ENCODE data around the gene ITGA7.
A peak's percentile ranks its signal among the peaks of the same experiment; 100 is the strongest.

ITGA7 gene

DNA sequence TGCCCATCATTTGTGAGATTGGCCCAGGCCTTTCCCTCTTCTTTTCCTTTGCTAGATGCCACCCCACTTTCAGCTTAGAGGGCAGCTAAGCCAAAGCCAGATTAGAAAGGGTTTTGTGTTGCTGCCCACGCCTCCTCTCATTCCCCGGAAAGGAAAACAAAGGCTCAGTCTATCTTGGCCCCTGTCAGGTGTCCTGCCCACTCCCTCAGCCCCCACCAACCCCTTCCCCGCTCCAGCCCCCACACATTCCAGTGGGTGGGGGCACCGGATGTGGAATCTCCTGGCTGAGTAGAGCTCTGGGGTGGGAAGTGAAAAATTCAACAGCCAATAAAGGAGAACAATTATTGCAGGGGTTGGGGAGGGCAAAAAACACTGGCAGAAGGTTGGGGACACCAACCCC is 10.3 kb upstream of the ITGA7 start:
- DNase-seq, result no peak

DNA sequence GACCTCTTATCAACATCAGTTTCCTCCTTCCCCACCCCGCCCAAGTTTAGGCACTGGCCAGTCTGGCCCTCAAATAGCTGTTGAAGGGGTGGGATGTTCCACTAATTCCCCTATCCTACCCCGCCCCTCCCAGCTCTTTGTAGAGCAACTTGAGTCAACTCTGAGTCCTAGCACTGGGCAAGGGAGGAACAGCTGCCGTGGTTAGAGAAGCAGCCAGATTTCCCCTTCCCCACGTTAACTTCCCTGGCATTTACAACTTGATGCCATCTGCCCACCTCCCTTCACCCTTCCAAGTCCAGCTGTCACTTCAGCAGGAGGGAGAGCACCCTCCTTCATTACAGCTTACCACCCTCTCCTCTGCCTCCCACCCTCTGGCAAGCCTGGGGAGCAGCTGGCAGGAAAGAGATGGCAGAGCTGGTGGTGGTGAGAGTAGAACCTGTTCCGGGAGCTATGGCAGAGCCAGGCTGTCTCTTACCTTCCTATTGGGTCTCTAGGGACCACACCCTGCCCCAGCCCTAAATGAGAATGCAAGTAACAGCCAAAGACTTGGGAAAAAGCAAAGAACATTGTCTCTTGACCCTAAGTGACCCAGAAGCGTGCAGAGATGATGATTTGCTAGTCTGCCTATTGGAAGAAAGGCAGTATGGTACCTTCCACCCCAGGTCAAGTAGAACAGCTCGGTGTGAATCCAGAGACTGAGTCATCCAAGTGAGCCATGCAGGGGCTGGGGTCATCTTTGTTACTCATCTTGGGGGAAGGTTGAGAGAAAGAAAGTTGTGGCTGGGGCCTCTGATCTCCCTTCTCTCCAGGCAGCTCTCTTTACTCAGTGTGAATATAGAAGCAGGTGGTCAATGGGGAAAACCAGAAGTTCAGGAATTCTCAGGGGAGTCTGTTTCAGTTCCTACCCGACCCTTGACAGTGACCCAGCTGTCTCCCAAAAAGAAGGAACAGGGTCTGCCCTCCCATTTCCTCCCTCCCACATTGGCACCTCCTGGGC is 9.6 kb upstream of the ITGA7 start:
- DNase-seq, result peak; percentile 97

DNA sequence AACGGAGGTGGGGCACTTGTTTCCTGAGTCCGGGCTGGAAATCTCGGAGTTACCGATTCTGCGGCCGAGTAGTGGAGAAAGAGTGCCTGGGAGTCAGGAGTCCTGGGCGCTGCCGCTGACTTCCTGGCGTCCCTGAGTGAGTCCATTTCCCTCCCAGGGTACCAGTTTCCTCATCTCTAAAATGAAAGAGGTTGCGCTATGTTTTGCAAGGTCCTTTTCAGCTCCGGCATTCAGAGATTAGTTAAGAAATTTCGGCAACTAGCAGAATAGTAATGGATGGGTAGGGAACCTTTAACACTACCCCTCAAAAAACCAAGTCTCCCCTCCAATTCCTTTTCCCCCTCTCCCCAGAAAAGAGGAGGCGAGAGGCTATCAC is 8.9 kb upstream of the ITGA7 start:
- DNase-seq, result no peak

DNA sequence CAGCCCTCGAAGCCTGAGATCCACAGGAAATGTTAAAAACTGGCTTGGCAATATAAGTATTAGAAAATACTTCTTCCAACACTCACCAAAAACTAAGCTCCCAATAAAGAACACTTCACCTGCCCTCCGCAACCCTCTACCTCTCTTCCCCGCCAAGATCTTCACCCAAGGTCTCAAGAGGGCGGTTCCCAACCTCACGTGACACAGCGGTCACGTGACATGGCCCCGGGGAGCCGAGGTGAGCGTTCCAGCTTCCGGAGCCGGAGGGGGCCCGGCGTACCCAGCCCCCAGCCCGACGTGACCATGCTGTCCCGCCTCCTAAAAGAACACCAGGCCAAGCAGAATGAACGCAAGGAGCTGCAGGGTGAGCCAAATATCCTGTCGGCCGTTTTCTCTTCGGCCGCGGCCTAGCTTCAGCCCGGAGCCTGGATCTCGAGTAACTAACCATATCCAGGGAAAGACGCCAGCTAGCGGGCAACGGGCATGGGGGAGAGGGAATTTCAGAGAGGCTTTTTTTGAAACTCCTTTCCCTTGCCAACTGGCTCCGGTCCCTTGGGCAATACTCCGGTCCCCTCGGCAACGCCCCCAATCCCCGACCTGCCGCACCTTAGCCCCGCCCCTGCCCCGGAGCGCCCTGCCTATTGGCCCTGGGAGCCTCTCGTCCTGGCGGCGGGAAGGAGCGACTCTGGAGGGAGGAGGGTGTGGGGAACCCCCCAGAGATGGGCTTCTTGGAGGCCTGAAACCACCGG is 8.3 kb upstream of the ITGA7 start, which contains the start of gene BLOC1S1:
TSS of gene BLOC1S1 (plus strand) at position 214 of the 749 bp plus-strand sequence. CDS start at position 220, 6 bp downstream.
- DNase-seq, result peak; percentile 90

DNA sequence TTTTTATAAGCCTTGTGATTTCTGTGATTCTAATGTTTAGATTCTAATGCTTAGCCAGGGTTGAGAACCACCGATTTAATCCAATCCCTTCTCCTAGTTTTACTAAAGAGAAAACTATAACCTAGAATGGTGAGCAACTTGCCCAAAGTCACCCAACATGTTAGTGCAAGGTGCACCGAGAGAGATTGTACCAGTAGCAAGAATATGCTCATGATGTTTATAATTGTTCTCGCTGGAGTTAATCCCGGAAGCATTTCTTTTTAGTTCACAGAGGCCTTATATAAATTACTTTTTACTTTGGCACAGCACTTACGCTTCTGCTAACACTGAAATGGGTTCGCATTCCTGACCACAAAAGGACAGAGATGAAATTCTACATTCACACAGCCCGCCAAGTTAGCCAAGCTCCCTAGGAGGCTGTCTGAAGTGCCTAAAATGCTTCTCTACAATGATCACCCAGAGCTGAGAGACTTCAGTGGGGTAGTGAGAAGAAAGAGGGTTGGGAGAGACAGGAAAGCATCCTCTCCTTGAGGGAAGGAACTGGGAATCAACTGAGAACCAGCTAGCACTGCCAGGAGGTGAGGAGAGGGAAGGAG is 7.6 kb upstream of the ITGA7 start:
- DNase-seq, result no peak

DNA sequence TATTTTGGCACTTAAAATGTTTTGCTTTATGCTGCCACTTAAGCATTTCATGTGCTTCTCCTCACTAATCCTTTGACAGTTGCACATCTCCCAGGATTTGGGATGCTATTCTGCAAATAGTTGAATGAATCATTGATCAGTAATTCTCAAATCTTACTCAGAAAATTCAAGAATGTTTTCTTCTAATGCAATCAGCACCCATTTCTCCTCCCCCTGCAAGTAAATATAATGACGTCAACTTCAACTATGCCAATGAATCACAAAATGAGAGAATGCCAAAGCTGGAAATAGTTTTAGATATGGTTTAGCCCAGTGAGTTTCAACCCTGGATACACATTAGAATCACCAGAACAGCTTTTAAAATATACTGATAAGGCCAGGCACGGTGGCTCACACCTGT is 6.0 kb upstream of the ITGA7 start:
- no peak for DNase-seq

DNA sequence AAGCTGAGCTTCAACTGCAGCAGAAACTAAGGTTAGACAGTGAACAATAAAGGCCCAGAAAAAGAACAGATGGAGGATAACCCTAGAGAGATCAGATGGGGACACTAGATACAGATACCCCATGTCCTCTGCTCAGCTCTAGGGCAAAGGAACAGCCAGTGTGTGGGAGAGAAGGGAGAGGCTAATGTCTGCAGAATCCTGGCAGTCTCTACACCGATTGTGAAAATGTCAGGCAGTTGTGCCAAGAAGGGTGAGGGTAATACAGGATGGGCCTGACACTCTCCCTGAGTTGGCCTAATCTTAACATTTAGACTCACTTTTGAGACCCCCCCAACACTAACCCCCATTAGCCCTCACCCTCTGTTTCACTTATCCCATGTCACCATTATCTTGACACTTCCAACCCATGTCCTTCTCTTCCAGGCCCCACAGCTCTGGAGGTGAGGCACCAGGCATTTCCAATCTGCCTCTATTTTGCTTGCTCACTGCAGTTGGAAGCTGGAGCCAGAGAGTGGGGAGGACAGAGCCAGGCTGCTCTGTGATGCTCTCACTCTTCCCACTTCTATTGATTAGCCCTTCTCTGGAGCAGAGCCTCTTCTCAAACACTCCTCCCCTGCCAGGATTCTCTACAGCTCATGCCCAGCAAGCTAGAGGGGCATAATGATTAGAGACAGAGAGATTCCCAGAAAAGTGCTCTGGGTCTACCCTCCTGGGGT is 5.2 kb upstream of the ITGA7 start:
- DNase-seq, result no peak

DNA sequence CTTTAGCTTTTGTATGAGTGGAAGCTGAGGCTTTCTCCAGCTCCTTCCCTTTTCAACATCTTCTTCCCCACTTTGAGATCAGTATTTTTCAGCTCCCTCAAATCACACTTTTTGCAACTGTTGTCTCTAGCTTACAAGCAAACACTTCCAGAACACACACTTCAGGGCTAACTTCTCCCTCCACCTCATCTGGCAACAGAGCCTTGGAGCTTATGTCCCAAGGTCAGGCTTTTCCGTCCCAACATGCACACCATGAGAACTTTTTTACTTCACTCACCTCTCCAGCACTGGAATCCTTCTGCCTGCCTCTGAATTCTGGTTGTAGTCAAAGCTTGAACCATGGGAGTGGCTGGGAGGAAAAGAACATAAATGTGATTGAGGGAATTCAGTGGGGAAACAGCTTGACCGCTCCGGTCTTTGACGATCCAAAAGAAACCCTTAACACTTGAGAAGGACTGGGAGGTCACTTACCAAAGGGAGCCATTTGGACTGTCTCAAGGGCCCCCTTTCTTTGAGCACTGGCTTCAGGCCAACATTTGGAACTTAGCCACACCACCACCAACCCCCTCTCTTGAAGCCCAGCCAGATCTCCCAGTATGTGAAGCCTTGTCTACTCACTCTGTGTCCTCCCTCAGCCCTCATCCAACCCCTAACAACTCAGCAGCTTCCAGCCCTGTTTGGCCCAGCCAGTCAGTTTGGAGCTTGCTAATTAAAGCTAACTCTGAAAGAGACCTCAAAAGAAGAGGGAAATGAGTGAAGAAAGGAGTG is 4.3 kb upstream of the ITGA7 start:
- peak; percentile 27 for DNase-seq

DNA sequence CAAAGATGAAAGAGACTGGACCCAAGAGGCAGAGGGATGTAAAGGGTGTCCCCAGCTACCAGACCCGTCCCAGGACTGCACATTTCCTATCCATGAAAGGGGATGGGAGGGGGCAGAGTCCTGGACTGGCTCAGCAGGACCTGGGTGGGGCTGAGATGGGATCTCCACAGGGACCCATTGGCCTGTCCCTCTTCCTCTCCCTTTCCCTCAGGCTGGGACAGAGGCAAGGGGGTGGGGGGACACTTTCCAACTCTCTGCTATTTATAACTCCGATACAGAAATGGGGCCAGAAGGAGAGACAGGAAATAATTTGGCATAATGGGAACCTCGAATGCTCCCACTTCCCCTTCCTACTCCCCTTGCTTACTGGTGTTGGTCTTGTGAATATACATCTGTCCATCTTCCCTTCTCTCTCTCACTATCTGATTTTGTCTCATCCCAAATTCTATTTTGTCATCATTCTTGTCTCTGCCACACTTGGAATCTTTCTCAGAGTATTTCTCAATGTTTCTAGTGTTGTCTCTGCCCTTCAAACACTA is 1.1 kb upstream of the ITGA7 start:
- no peak for DNase-seq

DNA sequence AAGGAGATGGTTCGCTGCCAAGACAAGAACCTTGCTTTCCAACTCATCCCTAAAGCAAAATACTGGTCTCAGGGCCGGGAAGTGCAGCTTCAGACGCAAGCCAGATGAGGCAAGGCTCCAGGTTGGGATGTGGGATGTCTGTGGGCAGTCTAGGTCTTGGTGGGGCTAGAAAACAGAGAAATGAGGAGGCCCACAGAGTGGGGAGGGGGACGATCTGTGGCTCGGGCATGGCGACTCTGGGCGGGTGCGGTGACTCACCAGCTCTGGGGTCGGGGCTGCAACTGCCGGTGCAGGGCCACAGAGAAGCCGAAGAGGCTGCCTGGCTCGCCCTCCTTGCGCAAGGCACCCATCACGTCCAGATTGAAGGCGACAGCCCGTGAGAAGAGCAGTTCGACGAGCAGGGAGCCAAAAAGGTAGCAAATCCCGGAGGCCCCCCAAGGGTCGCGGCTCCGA is 459 bp downstream of the ITGA7 start:
- no peak for DNase-seq

DNA sequence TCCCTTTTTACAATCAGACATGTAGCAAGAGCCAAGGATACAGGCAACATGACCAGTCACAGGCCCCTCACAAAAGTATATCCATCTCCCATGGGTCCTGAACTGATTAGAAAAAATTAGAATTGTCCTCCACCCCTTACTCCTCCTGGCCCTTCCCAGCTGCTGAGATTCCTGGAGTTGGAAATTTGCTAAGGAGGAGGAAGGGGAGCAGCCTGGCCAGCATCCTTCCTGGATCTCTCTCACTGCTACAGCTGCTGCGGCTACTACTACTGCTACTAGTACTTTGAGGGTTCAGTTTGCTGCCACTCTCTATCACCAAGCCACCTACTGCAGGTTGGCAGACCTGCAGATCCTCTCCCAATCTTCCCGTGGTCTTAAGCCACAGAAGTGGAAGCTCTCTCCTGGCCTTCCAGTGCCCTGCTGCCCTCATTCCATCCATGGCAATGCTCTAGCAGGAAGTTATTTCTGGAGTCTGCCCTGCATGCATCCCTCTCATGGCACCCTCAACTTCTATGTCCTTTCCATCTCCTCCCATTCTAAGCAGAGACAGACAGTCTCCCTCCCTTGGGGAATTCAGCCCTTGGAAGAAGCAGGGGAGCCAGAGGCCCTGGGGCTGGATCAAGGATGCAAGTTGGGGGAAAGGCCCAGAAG is 1.0 kb downstream of the ITGA7 start:
- no peak for DNase-seq

DNA sequence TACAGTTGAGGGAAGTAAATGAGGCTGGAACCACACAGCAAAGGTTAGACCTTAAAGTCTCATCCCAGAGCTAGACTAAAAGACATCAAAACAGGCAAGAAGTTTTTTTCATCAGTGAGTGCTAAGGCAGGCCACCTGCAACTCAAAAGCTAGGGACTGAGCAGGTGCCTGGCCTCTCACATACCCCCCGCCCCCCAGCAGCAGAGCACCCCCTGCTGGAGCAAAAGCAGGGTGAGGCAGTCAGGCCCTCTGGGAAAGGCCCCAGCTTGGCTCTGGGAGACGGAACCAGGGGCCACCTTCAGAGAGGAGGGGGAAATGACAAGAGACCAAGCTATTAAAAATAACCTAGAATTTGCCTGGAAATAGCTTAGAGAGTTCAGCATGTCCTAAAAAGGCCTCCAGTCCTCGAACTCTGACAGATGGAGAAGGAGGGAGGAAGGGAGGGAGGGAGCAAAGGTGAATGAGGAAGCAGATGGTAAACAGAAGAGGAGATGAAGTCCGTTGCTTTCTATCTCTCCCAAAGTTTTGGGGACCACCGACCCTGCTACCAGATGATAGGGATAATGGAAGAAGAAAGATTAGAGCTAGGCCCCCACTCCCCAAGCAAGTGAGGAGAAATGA is 1.8 kb downstream of the ITGA7 start:
- DNase-seq, result no peak

DNA sequence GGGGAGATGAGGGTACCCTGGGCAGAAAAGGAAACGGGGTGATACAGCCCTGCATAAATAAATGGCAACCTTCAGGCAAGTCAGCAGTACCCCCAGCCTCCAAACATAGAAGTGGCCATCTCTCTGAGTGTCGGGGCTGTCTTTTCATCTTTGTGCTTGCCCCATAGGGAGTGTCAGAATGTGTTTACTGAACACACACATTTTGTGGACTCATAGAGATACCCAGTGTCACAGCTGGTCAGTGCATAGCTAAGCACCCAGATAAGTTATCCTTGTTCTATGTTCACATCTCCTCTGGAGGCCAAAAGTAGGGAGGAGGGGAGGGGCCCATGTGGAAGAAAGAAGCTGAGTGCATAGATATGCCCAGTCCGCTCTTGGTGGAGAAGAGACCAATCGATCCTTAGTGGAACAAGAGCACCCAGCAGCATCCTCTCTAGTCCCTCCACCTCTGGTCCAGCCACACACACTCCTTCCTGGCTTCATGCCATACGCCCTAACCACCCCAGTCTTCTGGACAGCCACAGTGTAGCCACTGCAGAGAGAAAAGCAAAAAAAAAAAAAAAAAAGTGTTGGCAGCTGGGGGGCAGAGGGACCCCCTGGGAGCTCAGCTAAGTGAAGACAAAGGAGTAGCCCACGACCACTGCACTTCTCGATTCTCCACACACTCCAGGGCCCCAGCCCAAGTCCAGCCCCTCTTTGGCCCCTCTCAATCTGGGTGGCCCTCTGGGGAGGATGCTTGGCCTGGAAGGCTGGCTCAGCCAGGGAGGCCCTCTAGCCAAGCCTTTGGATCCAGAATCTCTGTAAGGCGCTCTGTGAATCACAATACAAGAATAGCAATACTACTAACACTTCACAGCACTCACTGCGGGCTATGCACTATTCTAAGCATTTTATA is 2.6 kb downstream of the ITGA7 start:
- DNase-seq, result no peak

DNA sequence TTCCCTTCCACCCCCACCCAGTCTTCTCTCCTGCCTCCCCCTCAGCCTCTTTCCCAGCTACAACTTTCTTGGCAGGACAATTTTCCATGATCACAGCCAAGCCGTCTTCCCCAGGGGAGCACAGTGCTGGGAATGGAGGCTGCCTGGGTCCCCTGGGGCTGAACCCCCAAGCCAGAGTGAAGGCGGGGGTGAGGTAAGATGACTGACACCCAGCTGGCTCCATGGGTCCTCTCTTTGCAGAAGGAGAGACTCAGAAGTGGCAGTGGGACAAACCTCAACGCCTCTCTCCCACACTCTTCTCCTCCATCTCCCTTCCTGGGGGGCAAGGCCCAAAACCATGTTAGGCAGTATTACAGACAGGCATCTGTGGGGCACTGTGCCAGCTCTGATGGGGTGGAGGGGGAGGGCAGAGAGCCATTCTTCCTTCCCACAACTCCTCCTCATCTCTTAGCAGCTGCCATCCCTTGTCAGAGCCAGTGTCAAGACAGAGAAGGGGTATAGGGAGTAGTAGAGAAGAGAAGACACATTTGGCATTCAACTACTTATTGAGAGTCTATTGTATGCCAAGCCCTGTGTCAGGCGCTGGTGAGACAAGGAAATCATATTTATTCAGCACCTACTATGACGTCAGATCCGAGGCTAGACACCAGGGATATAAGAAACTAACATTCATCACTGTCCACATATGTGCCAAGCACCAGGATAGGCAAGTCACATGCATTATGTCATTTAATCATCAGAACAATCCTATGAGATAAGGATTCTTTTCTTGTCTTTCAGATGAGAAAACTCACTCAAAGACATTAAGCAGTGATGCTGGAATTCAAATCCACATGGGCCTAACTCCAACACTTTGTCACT is 3.6 kb downstream of the ITGA7 start:
- peak; percentile 47 for DNase-seq

DNA sequence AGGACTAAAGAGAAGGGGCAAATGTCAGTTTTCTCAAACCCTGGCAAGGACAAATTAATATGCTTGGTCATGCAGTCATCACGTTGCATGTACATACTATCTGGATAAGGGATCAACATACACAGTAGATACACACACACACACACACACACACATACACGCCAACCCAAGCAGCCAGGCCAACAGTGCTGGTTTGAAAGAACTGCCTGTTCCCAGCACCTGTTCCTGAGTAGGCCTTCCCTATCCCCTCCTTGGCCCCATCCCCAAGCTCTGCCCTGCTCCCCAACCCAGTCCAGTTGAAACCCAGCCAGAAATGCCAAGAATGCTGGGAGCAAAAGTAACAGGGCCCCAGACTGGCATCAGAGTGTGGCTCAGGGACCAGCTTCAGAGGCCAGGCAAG is 4.4 kb downstream of the ITGA7 start:
- DNase-seq, result no peak

DNA sequence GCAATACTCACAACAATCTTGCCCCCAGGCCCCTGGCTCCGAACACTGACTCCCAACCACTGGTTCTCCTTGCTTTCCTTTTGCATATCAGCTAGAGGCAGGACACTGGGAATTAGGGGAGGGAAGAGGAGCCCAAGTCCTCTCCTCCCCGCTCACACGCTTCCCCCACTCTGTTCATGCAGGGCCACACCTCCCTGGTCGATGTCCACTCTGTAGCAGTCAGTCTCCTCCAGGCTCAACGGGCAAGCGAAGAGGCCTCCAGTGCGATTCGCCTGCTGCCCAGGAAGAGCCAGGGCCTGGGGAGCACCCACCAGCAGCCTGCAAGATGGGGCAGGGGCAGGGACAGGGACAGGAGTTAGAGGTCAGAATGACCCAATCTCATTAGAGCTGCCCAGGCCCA is 4.8 kb downstream of the ITGA7 start:
- DNase-seq, result no peak

DNA sequence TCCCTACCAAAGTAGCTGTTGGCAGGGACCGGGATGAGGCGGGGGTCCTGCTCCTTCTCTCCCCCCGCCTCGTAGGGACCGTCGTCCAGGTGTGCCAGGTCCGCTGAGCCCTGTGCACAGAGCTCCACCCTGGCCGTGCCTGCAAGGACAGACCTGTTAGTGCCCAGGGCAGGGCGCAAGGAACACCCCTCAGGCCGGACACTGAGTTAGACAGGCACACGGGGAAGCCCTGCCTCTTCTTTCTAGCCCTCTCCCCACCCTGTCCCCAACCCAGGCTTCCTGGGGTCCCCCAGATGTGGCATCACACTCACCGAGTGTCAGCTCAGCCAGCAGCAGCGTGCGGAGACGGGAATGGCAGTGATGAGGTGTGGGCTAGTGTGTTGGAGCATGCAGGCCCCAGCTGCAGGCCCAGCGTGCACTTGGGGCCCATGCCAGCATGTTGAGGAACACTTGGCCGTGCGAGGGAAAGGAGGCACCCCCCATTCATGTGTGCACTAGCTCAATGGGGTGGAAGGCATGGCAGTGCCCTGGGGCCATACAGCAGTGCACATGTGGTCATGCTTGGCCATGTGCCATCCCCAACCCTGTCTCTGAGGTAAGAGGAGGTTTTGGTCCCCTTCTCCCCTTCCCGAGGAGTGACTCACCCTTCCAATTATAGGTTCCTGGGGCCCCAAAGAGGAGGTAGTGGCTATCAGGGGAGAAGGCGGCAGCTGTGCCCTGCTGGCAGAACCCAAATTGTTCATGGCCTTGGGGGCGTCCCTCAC is 7.3 kb downstream of the ITGA7 start:
- DNase-seq, result no peak
